ENCODE data around the gene MAGEA1.

- TF ChIP-seq, protein P1, sequence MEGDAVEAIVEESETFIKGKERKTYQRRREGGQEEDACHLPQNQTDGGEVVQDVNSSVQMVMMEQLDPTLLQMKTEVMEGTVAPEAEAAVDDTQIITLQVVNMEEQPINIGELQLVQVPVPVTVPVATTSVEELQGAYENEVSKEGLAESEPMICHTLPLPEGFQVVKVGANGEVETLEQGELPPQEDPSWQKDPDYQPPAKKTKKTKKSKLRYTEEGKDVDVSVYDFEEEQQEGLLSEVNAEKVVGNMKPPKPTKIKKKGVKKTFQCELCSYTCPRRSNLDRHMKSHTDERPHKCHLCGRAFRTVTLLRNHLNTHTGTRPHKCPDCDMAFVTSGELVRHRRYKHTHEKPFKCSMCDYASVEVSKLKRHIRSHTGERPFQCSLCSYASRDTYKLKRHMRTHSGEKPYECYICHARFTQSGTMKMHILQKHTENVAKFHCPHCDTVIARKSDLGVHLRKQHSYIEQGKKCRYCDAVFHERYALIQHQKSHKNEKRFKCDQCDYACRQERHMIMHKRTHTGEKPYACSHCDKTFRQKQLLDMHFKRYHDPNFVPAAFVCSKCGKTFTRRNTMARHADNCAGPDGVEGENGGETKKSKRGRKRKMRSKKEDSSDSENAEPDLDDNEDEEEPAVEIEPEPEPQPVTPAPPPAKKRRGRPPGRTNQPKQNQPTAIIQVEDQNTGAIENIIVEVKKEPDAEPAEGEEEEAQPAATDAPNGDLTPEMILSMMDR (IDR thresholded peaks at IDR 0.05), result no peak
- no peak for TF ChIP-seq POLR2A (IDR thresholded peaks at IDR 0.05)
Observed at GRCh38 chrX:153184787-153185186, 5.7 kb downstream of the MAGEA1 start.

Measured in lower leg skin (tissue), 3 donors.